GM23338 (cell line): ENCODE data around the gene AKNA. TPM values are rescaled to one million over a fixed set of nuclear protein-coding genes. Genes with fewer than 3 reads are reported as not detected.

Experiments used
- ATAC-seq: fragments of 200-7000 bp; cut with Tn5 transposase; 3 replicates; pipeline ENCODE4 v1.9.1; 2020
- DNase-seq: peaks from one replicate; pipeline ENCODE4 v3.0.0-alpha.2; 2015; ENCODE audit warnings: low spot score
- H2AFZ ChIP-seq: fragments of 200-600 bp; sonication (generic); 2 replicates; pipeline ENCODE4 v1.8.0; 2016; ENCODE audit warnings: antibody characterized with exemption, mild to moderate bottlenecking, moderate library complexity
- H3F3A ChIP-seq: fragments of 200-600 bp; sonication (generic); replicated peaks from 2 replicates; pipeline ENCODE4 v1.8.0; 2017; ENCODE audit warnings: antibody characterized with exemption, mixed run types, low read depth
- H3K27ac ChIP-seq: fragments of 200-600 bp; sonication (generic); 2 replicates; pipeline ENCODE4 v1.6.1; 2016; ENCODE audit warnings: low read depth
- H3K27me3 ChIP-seq: fragments of 200-600 bp; sonication (generic); 2 replicates; pipeline ENCODE4 v1.8.0; 2016; ENCODE audit warnings: mild to moderate bottlenecking, mixed run types, moderate library complexity; ENCODE audit not compliant: insufficient read depth
- H3K36me3 ChIP-seq: fragments of 200-600 bp; sonication (generic); 2 replicates; pipeline ENCODE4 v1.8.0; 2016; ENCODE audit warnings: mild to moderate bottlenecking; ENCODE audit not compliant: insufficient read depth
- H3K4me1 ChIP-seq: fragments of 200-600 bp; sonication (generic); 2 replicates; pipeline ENCODE4 v1.8.0; 2016; ENCODE audit warnings: mild to moderate bottlenecking, moderate library complexity; ENCODE audit not compliant: insufficient read depth
- H3K4me2 ChIP-seq: fragments of 200-600 bp; sonication (generic); 2 replicates; pipeline ENCODE4 v1.7.1; 2017; ENCODE audit warnings: mixed run types
- H3K4me3 ChIP-seq: fragments of 200-600 bp; sonication (generic); 2 replicates; pipeline ENCODE4 v1.6.1; 2016; ENCODE audit warnings: mixed run types
- H3K79me2 ChIP-seq: fragments of 200-600 bp; sonication (generic); replicated peaks from 2 replicates; pipeline ENCODE4 v1.8.0; 2017; ENCODE audit warnings: mild to moderate bottlenecking; ENCODE audit not compliant: insufficient read depth
- H3K9me2 ChIP-seq: fragments of 200-600 bp; sonication (generic); 2 replicates; pipeline ENCODE4 v1.8.0; 2017; ENCODE audit not compliant: insufficient read depth
- H4K20me1 ChIP-seq: fragments of 200-600 bp; sonication (generic); replicated peaks from 2 replicates; pipeline ENCODE4 v1.8.0; 2017; ENCODE audit warnings: mild to moderate bottlenecking; ENCODE audit not compliant: insufficient read depth
- H3K27ac Mint-ChIP-seq: 2 replicates; pipeline ENCODE4 v1.8.0; 2020; ENCODE audit warnings: inconsistent platforms, mild to moderate bottlenecking, moderate library complexity, mixed read lengths
- H3K27me3 Mint-ChIP-seq: 3 replicates; pipeline ENCODE4 v1.8.0; 2022; ENCODE audit warnings: low read depth, mild to moderate bottlenecking, moderate library complexity, mixed read lengths, inconsistent platforms; ENCODE audit not compliant: insufficient read depth, poor library complexity
- H3K36me3 Mint-ChIP-seq: 3 replicates; pipeline ENCODE4 v1.8.0; 2021; ENCODE audit warnings: low read depth, mild to moderate bottlenecking, inconsistent platforms, moderate library complexity, mixed read lengths
- H3K4me1 Mint-ChIP-seq: 3 replicates; pipeline ENCODE4 v1.8.0; 2020; ENCODE audit warnings: mild to moderate bottlenecking, inconsistent platforms, mixed read lengths
- H3K4me3 Mint-ChIP-seq: 3 replicates; pipeline ENCODE4 v1.8.0; 2021; ENCODE audit warnings: moderate library complexity, mild to moderate bottlenecking, inconsistent platforms, mixed read lengths
- H3K9me3 Mint-ChIP-seq: 3 replicates; pipeline ENCODE4 v1.8.0; 2020; ENCODE audit warnings: moderate library complexity, mild to moderate bottlenecking, inconsistent platforms, mixed read lengths
- CREB1 ChIP-seq: fragments of 250-450 bp; sonication (Bioruptor Pico); IDR thresholded peaks from 2 replicates; pipeline ENCODE4 v1.5.0; 2020; ENCODE audit warnings: low read depth, mild to moderate bottlenecking, moderate library complexity
- EZH2 ChIP-seq: fragments of 200-600 bp; sonication (generic); IDR thresholded peaks from one replicate; pipeline ENCODE4 v1.8.0; 2017; ENCODE audit warnings: antibody characterized with exemption, mild to moderate bottlenecking, low read depth; ENCODE audit not compliant: unreplicated experiment
- EZH2phosphoT487 ChIP-seq: fragments of 200-600 bp; sonication (generic); IDR thresholded peaks from one replicate; pipeline ENCODE4 v1.8.1; 2018; ENCODE audit warnings: antibody characterized with exemption; ENCODE audit not compliant: unreplicated experiment
- JUNB ChIP-seq: IDR thresholded peaks from one replicate; pipeline ENCODE4 v1.6.1; 2016; ENCODE audit warnings: antibody characterized with exemption; ENCODE audit not compliant: unreplicated experiment
- NANOG ChIP-seq: IDR thresholded peaks from 2 replicates; pipeline ENCODE4 v1.6.1; 2016; ENCODE audit warnings: antibody characterized with exemption, borderline replicate concordance
- POLR2AphosphoS5 ChIP-seq: IDR thresholded peaks from 2 replicates; pipeline ENCODE4 v1.6.1; 2016; ENCODE audit warnings: antibody characterized with exemption, low read depth
- REST ChIP-seq: IDR thresholded peaks from one replicate; pipeline ENCODE4 v1.6.1; 2018; ENCODE audit warnings: antibody characterized with exemption; ENCODE audit not compliant: unreplicated experiment
- STAT1 ChIP-seq: IDR thresholded peaks from one replicate; pipeline ENCODE4 v1.6.1; 2016; ENCODE audit warnings: antibody characterized with exemption; ENCODE audit not compliant: unreplicated experiment
- ZNF114 ChIP-seq: fragments of 250-450 bp; sonication (Bioruptor Pico); IDR thresholded peaks from 2 replicates; pipeline ENCODE4 v1.5.0; 2020; ENCODE audit warnings: mild to moderate bottlenecking, moderate library complexity
- ZNF331 ChIP-seq: fragments of 250-450 bp; sonication (Bioruptor Pico); IDR thresholded peaks from 2 replicates; pipeline ENCODE4 v1.5.0; 2020; ENCODE audit warnings: low read depth, mild to moderate bottlenecking, moderate library complexity
- polyA plus RNA-seq: library from polyadenylated mRNA; unstranded; fragments of >200 nt; fragmentation: Nextera tagmentation; extraction: Ambion mirVana; gene quantifications from 2 replicates; pipeline ENCODE4 v1.2.1, GENCODE V29; 2016
- total RNA-seq: library from RNA; depleted of rRNA; stranded (reverse); fragments of >200 nt; shearing (Covaris generic); gene quantifications from 2 replicates; pipeline ENCODE4 v1.2.3, GENCODE V29; 2014
- TF ChIP-seq, protein P1 (sequence below), 2 experiments: fragments of 200-600 bp in 1 of 2; sonication (generic) in 1 of 2; conservative IDR thresholded peaks; 2 replicates each; pipeline versions ENCODE4 v1.5.1 to v1.6.1; 2016 to 2017; ENCODE audit warnings: antibody characterized with exemption in 2 of 2, low read depth in 2 of 2, mild to moderate bottlenecking in 2 of 2, moderate library complexity in 1 of 2
- TF ChIP-seq, protein P2 (sequence below): IDR thresholded peaks from 2 replicates; pipeline ENCODE4 v1.6.1; 2016; ENCODE audit warnings: antibody characterized with exemption
- TF ChIP-seq, protein P3 (sequence below): fragments of 250-450 bp; sonication (Bioruptor Pico); IDR thresholded peaks from 2 replicates; pipeline ENCODE4 v1.5.0; 2020; ENCODE audit warnings: mild to moderate bottlenecking, moderate library complexity

Gene AKNA
- total and polyA plus RNA-seq, 2 experiments from 2014 or later = 9.0 to 28.1 TPM

DNA sequence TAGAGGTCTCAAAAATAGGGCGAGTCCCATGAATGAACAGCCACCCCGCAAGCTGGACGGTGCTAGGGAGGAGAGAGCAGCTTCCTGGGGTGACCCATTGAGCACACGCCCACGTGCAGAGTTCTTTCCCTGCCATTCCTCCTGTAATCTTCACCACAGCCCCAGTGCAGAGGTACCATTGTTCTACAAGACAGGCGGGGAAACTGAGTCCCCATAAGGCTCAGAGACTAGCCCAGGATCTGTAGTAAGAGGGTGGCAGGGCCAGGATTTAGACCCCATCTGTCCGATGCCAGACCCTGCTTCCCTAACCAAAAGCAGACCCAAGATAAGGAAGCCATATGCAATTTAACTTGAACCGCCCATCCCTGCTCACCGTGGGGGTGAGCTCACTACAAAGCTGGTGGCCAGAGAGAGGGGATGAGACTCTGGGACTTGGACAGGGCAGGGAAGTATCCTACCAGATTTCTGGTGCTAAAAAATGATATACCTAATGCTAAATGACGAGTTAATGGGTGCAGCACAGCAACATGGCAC is 101.6 kb downstream of the AKNA start:
- Histone ChIP-seq H3K4me3 (no peak overlapping the region), H2AFZ (no peak overlapping the region), H3K27me3 (no peaks in the 10 kb centered on the region), H3K9me2 (no peaks in the 10 kb centered on the region), H3K36me3 (no peaks in the 10 kb centered on the region), H4K20me1 (no peaks in the 10 kb centered on the region), H3F3A (no peaks in the 10 kb centered on the region), H3K4me2 (no peak overlapping the region), H3K79me2 (no peaks in the 10 kb centered on the region), H3K27ac (no peak overlapping the region), H3K4me1 (peaks cover 7% of the 10 kb centered on the region)
- ATAC-seq = no peak
- Mint-ChIP-seq H3K36me3 (peaks cover 3% of the 10 kb centered on the region; the same call in 2 of the 3 replicates), H3K9me3 (no peaks in the 10 kb centered on the region; the same call in 2 of the 3 replicates), H3K27me3 (no peaks in the 10 kb centered on the region), H3K4me1 (peaks cover 23% of the 10 kb centered on the region), H3K27ac (no peak overlapping the region), H3K4me3 (no peak overlapping the region)
- DNase-seq = no peak
- TF ChIP-seq EZH2 (no peak), REST (no peak), POLR2AphosphoS5 (no peak), EZH2phosphoT487 (no peak), STAT1 (no peak), ZNF331 (CRISPR knock-in tag) (no peak), CREB1 (CRISPR knock-in tag) (no peak), NANOG (no peak), ZNF114 (CRISPR knock-in tag) (no peak), JUNB (no peak)
- TF ChIP-seq, protein P1, sequence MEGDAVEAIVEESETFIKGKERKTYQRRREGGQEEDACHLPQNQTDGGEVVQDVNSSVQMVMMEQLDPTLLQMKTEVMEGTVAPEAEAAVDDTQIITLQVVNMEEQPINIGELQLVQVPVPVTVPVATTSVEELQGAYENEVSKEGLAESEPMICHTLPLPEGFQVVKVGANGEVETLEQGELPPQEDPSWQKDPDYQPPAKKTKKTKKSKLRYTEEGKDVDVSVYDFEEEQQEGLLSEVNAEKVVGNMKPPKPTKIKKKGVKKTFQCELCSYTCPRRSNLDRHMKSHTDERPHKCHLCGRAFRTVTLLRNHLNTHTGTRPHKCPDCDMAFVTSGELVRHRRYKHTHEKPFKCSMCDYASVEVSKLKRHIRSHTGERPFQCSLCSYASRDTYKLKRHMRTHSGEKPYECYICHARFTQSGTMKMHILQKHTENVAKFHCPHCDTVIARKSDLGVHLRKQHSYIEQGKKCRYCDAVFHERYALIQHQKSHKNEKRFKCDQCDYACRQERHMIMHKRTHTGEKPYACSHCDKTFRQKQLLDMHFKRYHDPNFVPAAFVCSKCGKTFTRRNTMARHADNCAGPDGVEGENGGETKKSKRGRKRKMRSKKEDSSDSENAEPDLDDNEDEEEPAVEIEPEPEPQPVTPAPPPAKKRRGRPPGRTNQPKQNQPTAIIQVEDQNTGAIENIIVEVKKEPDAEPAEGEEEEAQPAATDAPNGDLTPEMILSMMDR (conservative IDR thresholded peaks at IDR 0.05; ENCODE audit: low read depth in 2 of 2) = no peak
- TF ChIP-seq, protein P2, sequence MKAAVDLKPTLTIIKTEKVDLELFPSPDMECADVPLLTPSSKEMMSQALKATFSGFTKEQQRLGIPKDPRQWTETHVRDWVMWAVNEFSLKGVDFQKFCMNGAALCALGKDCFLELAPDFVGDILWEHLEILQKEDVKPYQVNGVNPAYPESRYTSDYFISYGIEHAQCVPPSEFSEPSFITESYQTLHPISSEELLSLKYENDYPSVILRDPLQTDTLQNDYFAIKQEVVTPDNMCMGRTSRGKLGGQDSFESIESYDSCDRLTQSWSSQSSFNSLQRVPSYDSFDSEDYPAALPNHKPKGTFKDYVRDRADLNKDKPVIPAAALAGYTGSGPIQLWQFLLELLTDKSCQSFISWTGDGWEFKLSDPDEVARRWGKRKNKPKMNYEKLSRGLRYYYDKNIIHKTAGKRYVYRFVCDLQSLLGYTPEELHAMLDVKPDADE = no peak
- TF ChIP-seq, protein P3, sequence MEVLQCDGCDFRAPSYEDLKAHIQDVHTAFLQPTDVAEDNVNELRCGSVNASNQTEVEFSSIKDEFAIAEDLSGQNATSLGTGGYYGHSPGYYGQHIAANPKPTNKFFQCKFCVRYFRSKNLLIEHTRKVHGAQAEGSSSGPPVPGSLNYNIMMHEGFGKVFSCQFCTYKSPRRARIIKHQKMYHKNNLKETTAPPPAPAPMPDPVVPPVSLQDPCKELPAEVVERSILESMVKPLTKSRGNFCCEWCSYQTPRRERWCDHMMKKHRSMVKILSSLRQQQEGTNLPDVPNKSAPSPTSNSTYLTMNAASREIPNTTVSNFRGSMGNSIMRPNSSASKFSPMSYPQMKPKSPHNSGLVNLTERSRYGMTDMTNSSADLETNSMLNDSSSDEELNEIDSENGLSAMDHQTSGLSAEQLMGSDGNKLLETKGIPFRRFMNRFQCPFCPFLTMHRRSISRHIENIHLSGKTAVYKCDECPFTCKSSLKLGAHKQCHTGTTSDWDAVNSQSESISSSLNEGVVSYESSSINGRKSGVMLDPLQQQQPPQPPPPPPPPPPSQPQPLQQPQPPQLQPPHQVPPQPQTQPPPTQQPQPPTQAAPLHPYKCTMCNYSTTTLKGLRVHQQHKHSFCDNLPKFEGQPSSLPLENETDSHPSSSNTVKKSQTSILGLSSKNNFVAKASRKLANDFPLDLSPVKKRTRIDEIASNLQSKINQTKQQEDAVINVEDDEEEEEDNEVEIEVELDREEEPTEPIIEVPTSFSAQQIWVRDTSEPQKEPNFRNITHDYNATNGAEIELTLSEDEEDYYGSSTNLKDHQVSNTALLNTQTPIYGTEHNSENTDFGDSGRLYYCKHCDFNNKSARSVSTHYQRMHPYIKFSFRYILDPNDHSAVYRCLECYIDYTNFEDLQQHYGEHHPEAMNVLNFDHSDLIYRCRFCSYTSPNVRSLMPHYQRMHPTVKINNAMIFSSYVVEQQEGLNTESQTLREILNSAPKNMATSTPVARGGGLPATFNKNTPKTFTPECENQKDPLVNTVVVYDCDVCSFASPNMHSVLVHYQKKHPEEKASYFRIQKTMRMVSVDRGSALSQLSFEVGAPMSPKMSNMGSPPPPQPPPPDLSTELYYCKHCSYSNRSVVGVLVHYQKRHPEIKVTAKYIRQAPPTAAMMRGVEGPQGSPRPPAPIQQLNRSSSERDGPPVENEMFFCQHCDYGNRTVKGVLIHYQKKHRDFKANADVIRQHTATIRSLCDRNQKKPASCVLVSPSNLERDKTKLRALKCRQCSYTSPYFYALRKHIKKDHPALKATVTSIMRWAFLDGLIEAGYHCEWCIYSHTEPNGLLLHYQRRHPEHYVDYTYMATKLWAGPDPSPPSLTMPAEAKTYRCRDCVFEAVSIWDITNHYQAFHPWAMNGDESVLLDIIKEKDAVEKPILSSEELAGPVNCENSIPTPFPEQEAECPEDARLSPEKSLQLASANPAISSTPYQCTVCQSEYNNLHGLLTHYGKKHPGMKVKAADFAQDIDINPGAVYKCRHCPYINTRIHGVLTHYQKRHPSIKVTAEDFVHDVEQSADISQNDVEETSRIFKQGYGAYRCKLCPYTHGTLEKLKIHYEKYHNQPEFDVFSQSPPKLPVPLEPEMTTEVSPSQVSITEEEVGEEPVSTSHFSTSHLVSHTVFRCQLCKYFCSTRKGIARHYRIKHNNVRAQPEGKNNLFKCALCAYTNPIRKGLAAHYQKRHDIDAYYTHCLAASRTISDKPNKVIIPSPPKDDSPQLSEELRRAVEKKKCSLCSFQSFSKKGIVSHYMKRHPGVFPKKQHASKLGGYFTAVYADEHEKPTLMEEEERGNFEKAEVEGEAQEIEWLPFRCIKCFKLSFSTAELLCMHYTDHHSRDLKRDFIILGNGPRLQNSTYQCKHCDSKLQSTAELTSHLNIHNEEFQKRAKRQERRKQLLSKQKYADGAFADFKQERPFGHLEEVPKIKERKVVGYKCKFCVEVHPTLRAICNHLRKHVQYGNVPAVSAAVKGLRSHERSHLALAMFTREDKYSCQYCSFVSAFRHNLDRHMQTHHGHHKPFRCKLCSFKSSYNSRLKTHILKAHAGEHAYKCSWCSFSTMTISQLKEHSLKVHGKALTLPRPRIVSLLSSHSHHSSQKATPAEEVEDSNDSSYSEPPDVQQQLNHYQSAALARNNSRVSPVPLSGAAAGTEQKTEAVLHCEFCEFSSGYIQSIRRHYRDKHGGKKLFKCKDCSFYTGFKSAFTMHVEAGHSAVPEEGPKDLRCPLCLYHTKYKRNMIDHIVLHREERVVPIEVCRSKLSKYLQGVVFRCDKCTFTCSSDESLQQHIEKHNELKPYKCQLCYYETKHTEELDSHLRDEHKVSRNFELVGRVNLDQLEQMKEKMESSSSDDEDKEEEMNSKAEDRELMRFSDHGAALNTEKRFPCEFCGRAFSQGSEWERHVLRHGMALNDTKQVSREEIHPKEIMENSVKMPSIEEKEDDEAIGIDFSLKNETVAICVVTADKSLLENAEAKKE (CRISPR knock-in tag) = no peak
